HEK293T (cell line): ENCODE results near the gene TPCN2.

Experiments used
- BHLHE40 ChIP-seq: fragments of 450-650 bp; IDR thresholded peaks from 2 replicates; pipeline ENCODE4 v1.6.1; 2016; ENCODE audit warnings: mild to moderate bottlenecking, moderate library complexity, borderline replicate concordance
- ELF4 ChIP-seq: fragments of 450-650 bp; IDR thresholded peaks from 2 replicates; pipeline ENCODE4 v1.6.1; 2017; ENCODE audit warnings: antibody characterized with exemption
- FOXA1 ChIP-seq: fragments of 450-650 bp; IDR thresholded peaks from 2 replicates; pipeline ENCODE4 v1.6.1; 2016; ENCODE audit warnings: mild to moderate bottlenecking
- FOXK2 ChIP-seq: fragments of 450-650 bp; IDR thresholded peaks from 2 replicates; pipeline ENCODE4 v1.6.1; 2016; ENCODE audit warnings: mild to moderate bottlenecking
- HDGF ChIP-seq: fragments of 450-650 bp; IDR thresholded peaks from 2 replicates; pipeline ENCODE4 v1.6.1; 2017; ENCODE audit warnings: antibody characterized with exemption, borderline replicate concordance
- LEF1 ChIP-seq: fragments of 450-650 bp; IDR thresholded peaks from 2 replicates; pipeline ENCODE4 v1.6.1; 2017; ENCODE audit warnings: mild to moderate bottlenecking, borderline replicate concordance
- NFRKB ChIP-seq: fragments of 450-650 bp; IDR thresholded peaks from 2 replicates; pipeline ENCODE4 v1.6.1; 2016; ENCODE audit warnings: mild to moderate bottlenecking, moderate library complexity
- SUZ12 ChIP-seq: fragments of 450-650 bp; IDR thresholded peaks from 2 replicates; pipeline ENCODE4 v1.6.1; 2016; ENCODE audit warnings: mild to moderate bottlenecking
- TARDBP ChIP-seq: fragments of 450-650 bp; IDR thresholded peaks from 2 replicates; pipeline ENCODE4 v1.6.1; 2016
- ZNF384 ChIP-seq: fragments of 450-650 bp; IDR thresholded peaks from 2 replicates; pipeline ENCODE4 v1.6.1; 2016

DNA sequence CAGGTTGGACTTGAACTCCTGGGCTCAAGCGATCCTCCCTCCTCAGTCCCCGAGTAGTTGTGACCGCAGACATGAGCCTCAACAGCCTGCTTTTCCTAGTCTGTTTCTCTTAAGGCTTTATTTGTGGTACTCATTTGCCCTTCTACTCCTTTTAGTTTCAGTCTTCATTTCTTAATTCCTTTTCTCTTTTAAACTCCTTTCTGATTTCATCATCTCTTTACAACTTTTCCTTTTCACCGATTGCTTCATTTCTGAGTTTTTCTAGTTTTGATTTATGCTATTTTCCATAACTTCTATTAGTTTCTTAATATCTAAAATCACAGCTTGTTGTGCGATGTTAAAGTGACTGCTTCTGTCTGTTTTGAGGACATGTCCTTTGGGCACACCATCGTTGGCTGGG, 18.4 kb upstream of the TPCN2 start:
- no peak for TF ChIP-seq ZNF384
- TF ChIP-seq TARDBP: no peak
- no peak for TF ChIP-seq FOXK2
- TF ChIP-seq LEF1: no peak
- no peak for TF ChIP-seq SUZ12
- TF ChIP-seq BHLHE40: no peak
- TF ChIP-seq ELF4: no peak
- TF ChIP-seq HDGF: no peak
- no peak for TF ChIP-seq NFRKB
- TF ChIP-seq FOXA1: no peak
